ENCODE measurements around the gene L1CAM.

The L1CAM gene

DNA sequence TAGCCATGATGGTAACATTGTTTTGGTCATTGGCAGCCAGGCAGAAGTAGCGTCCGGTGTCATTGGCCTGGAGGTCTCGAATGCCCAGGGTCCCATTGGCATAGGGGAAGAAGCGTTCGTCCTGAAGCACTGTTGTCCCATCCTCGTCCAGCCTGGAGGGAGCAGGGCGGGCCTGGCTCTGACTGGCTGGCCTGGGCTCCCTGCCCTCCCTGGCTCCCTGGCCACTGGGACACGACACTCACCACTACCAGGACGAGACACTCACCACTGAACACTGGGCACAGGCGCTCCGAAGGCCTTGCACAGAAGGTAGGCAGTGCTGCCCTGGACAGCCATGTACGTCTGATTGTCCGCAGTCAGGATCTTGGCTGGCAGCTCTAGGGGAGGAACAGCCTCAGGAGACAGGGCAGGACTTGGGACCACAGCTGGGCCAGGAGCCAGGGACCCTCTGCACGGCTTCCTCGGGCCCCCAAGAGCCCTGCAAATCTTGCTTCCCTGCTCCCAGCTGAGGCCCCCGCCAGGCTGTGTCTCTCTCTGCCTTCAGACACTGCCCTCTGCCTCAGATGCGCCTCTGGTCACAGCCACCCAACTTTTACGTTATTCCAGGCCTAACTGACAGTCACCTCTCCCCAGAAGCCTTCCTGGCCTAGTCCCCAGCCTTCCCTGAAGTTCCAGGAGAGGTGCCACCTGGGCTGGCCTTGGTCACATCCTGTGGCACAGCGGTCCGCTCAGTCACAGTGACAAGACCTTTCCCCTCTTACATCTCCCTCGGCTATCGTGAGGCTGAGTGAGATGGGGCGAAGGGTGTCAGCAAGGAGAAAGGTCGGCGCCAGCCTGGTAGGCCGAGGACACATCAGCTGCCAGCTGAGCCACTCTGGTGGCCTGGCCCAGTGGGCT is 17.1 kb downstream of the L1CAM start:
- Mint-ChIP-seq H3K27ac (no peak overlapping the region), H3K36me3 (ENCODE audit: low read depth) (no peaks in the 10 kb centered on the region), H3K27me3 (no peaks in the 10 kb centered on the region), H3K9me3 (no peaks in the 10 kb centered on the region), H3K4me1 (ENCODE audit: low read depth) (no peaks in the 10 kb centered on the region), H3K4me3 (no peak overlapping the region)

DNA sequence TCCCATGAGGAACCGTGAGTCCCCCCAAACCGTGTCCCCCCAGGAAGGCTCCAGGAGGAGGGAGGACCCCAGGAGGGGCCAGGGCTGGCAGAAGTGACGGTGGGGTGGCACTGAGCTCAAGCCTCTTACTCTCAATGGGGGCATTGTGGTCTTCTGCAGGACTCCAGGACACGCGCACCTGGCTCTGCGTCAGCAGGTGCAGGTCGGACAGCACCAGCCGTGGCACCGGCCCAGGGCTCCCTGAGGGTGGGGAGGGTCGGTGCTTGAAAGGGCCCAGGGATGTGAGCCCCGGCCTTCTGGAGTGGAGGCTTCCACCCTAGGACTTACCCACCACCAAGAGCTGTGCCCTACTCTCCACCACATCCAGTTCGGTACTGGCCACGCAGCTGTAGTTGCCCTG is 18.3 kb downstream of the L1CAM start:
- Mint-ChIP-seq H3K27me3 (no peaks in the 10 kb centered on the region), H3K27ac (no peak overlapping the region), H3K36me3 (ENCODE audit: low read depth) (no peaks in the 10 kb centered on the region), H3K4me1 (ENCODE audit: low read depth) (no peaks in the 10 kb centered on the region), H3K4me3 (no peak overlapping the region), H3K9me3 (no peaks in the 10 kb centered on the region)

DNA sequence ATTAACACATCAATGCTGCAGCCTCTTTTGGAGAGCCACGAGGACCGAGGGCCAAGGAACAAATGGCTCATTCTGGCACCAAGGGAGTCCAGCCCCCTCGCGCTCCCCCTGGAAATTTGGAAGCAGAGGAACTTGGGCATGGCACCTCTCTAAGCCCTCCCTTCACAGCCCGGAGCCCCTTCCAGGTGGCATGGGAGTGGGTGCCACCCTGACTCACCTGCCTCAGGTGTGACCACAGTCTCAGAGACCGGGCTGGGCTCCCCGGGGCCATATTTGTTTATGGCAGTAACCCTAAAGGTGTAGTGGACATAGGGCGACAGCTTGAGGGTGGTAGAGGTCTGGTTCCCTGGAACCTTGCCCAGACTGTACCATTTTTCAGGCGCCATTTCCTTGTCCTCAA is 18.8 kb downstream of the L1CAM start:
- Mint-ChIP-seq H3K36me3 (ENCODE audit: low read depth) (no peaks in the 10 kb centered on the region), H3K27me3 (no peaks in the 10 kb centered on the region), H3K4me3 (no peak overlapping the region), H3K9me3 (no peaks in the 10 kb centered on the region), H3K27ac (no peak overlapping the region), H3K4me1 (ENCODE audit: low read depth) (no peaks in the 10 kb centered on the region)

DNA sequence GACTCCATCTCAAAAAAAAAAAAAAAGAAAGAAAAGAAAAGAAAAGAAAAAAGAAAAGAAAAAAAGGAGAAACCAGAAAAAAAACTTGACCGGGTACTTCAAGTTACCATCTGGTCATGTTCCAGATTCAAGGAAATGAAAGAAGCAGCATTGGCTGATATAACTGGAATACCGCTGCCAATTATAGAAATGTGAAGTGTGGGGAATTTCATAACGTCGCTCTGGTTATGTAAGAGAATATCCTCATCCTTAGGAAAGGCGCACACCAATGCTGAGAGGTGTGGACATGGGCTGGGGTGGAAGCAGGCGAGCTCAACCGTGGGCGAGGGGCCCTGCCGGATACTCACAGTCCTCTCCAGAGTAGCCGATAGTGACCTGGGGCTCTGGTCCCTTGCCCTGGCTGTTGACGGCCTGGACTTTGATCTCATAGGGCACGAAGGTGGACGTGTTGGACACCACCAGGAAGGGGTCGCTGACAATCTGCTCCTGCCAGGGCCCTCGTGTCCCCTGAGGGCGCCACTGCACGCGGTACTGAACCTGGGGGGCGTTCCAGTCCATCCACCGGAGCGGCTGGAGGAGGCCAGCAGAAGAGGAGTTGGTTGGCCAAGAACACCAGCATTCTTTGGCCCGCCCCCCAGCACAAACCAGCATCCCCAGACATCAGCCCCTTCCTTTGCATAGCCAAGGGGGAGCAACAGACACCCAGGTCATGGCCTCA is 19.5 kb downstream of the L1CAM start:
- H3K4me1 Mint-ChIP-seq (ENCODE audit: low read depth): no peaks in the 10 kb centered on the region

DNA sequence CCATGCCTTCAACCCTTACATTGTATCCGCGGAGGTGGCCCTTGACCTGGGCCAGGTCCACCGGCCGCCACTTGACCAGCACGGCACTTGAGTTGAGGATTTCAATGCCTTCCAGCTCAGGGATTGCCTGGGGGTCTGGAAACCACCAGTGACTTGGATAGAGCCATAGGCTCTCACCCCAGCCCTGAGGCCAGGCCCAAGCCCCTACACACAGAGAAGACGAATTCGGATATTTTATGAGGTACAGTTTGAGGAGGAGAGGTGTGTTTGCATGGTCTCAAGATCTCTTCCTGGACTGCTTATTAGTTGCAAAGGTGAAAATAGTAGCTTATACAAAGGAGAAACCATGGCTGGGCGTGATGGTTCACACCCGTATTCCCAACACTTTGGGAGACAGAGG is 20.3 kb downstream of the L1CAM start:
- H3K27me3 Mint-ChIP-seq: no peaks in the 10 kb centered on the region
- no peaks in the 10 kb centered on the region for H3K4me1 Mint-ChIP-seq (ENCODE audit: low read depth)
- no peaks in the 10 kb centered on the region for H3K36me3 Mint-ChIP-seq (ENCODE audit: low read depth)
- H3K9me3 Mint-ChIP-seq: no peaks in the 10 kb centered on the region
- no peak overlapping the region for H3K4me3 Mint-ChIP-seq
- H3K27ac Mint-ChIP-seq: no peak overlapping the region

More for the DNA sequence above, 19.5 kb downstream of the L1CAM start:
- Mint-ChIP-seq H3K27me3 (no peaks in the 10 kb centered on the region), H3K4me3 (no peak overlapping the region), H3K9me3 (no peaks in the 10 kb centered on the region), H3K27ac (no peak overlapping the region), H3K36me3 (ENCODE audit: low read depth) (no peaks in the 10 kb centered on the region)

DNA sequence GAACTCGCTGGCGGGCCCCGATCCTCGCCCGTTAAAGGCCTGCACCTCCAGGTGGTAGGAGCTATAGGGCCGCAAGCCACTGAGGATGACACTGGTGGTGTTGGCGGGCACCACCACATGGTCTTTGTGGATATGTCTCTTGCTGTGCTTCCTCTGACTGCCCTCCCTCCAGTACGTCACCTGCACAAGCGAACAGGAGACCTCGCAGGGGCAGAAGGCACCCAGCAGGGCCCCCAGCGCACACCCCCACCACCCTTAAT is 20.7 kb downstream of the L1CAM start:
- Mint-ChIP-seq H3K27ac (no peak overlapping the region), H3K4me1 (ENCODE audit: low read depth) (no peaks in the 10 kb centered on the region), H3K27me3 (no peaks in the 10 kb centered on the region), H3K36me3 (ENCODE audit: low read depth) (no peaks in the 10 kb centered on the region), H3K4me3 (no peak overlapping the region), H3K9me3 (no peaks in the 10 kb centered on the region)

DNA sequence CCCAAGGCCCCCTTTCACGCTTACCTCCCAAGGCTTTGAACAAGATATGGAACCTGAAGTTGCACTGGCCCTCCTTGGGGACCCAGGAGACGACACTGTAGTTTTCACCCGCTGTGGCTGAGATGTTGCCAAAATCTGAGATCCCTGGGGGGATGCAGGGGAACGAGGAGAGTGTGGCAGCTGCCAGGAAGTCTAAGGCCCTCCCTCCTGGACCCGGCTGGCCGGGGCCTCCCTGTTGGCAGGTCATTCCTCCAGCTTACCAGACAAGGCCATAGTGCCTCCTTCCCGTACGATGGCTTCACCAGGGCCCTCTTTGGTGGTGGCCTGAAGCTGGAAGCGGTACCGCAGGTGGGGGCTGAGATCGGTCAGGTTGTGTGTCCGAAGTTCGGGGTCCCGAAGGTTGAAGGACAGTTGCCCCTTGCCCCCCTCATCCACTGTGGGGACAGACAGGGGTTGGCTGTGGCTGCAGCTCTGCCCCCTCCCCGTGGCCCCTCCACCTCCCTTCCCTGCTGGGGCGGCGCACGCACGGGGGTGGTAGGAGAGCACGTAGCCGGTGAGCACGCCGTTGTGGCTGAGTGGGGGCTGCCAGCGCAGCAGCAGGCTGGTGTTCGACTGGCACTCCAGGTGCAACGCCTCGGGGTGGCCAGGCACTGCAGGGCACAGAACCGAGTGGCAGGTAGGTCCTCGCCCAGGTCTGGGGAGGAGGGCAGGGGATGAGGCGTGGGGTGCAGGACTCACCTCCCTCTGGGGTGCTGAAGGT is 21.2 kb downstream of the L1CAM start:
- Mint-ChIP-seq H3K4me3 (no peak overlapping the region), H3K36me3 (ENCODE audit: low read depth) (no peaks in the 10 kb centered on the region), H3K27me3 (no peaks in the 10 kb centered on the region), H3K4me1 (ENCODE audit: low read depth) (no peaks in the 10 kb centered on the region), H3K9me3 (no peaks in the 10 kb centered on the region), H3K27ac (no peak overlapping the region)

DNA sequence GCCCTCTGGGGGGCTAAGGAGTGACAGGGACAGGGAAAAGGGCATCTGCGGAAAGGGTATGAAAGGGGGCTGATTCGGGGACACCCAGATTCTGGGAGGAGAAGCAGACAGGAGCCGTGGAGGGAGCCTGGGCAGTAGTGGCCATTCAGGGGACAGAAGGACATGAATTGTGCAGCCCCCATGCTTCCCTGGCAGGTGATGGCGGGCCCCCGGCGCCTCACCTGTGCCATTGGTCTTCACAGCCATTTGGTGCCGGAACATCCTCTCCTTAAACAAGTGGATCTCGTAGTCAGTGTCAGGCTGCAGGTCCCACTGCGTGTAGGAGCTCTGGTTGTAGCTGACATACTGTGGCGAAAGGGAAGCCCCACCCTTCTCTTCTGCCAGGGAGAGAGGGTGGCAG is 21.9 kb downstream of the L1CAM start:
- no peaks in the 10 kb centered on the region for H3K36me3 Mint-ChIP-seq (ENCODE audit: low read depth)

DNA sequence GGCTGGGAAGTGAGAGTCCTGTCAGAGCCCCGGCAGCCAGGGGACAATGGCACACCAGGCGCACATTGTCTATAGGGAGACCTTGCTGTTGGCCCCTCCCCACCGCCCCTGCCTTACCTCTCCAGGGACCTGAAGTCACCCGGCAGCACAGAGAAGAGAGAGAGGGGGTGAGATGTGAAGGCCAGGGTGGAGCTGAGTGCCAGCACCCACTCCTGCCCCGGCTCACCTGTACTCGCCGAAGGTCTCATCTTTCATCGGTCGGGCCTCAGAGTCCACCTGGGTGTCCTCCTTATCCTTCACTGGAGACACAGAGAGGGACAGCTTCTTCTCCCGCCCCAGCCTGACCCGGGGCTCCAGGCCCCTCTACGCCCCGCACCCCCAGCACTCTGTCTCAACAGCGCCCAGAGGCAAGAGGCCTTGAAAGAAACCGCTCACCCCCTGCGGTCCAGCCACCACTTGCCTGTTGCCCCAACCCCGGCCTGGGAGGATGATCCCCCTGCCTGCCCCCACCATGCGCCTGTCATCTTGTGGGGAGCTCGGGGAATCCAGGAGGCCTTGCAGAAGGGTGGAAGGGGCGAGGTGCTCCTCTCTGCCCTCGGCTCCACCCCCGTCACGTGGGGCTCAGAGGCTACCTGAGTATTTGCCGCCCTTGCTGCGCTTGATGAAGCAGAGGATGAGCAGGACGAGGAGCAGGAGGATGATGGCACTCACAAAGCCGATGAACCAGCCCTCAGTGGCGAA is 22.6 kb downstream of the L1CAM start:
- no peaks in the 10 kb centered on the region for H3K27me3 Mint-ChIP-seq
- no peak overlapping the region for H3K27ac Mint-ChIP-seq
- H3K9me3 Mint-ChIP-seq: no peaks in the 10 kb centered on the region
- H3K4me1 Mint-ChIP-seq (ENCODE audit: low read depth): no peaks in the 10 kb centered on the region
- no peaks in the 10 kb centered on the region for H3K36me3 Mint-ChIP-seq (ENCODE audit: low read depth)
- H3K4me3 Mint-ChIP-seq: no peak overlapping the region

More for the DNA sequence above, 21.9 kb downstream of the L1CAM start:
- Mint-ChIP-seq H3K9me3 (no peaks in the 10 kb centered on the region), H3K4me3 (no peak overlapping the region), H3K27ac (no peak overlapping the region), H3K4me1 (ENCODE audit: low read depth) (no peaks in the 10 kb centered on the region), H3K27me3 (no peaks in the 10 kb centered on the region)

DNA sequence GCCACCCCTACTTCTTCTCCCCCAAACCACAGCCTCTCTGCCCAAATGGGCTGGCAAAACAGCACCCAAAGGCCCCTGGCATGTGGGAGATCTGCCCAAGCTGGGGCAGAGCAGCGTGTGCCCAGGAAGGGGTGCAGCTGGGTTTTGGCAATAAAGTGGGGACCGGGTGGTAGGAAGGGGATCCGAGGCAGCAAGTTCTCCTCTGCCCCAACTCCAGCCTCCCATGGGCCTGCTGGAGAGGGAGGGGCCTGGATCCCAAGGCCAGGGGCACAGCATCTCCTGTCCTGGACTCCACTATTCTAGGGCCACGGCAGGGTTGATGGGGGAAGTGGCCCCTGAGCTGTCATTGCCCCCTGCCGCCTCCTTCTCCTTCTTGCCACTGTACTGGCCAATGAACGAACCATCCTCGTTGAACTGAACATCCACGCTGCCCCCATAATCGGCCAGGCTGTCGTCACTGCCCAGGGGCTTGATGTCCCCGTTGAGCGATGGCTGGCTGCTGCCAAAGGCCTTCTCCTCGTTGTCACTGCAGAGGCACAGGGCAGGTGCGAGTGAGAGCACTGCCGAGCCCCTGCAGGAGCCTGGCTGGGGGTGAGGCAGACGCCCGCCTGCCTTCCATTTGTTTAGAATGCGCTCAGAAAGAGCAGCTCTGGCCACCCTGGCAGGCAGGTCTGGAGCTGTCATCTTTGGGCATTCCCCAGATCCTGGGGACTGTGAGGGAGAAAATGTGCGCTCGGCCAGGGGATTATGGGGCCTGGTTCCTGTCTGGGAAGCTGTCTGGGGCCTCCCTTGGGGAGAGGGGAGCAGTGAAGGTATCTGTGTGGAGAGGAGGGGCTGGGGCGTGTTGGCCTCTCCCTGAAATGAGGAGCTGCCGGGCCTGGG is 23.4 kb downstream of the L1CAM start:
- no peaks in the 10 kb centered on the region for H3K36me3 Mint-ChIP-seq (ENCODE audit: low read depth)
- H3K27me3 Mint-ChIP-seq: no peaks in the 10 kb centered on the region
- H3K4me3 Mint-ChIP-seq: no peak overlapping the region
- H3K4me1 Mint-ChIP-seq (ENCODE audit: low read depth): no peaks in the 10 kb centered on the region
- no peak overlapping the region for H3K27ac Mint-ChIP-seq
- H3K9me3 Mint-ChIP-seq: no peaks in the 10 kb centered on the region

DNA sequence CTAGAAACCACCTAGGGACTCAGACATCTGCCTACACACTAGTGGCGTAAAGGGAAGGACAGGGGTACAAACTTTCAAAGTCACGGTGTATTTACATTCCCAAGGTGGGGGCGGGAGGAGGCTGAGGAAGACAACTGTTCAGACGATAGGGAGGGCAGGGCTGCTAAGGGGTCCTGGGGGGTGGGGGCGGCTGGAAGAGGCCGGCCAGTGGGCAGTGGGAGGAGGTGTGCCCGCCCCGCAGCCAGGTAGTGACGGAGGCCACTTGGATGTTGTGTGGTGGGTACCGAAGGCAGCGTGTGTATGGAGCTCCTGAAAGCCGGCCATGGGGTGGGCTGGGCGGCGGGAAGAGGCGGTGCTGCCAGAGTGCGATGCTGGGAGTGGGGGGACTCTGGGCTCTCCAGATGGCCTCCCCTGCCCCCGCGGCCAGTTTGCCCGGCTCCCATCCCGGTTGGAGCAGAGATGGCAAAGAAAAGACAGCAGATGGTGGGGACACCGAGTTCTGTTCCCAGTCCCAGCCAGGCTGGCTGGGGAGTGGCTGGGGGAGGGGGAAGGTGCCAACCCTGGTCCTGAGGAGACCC is 24.2 kb downstream of the L1CAM start:
- H3K4me1 Mint-ChIP-seq (ENCODE audit: low read depth): peaks cover 7% of the 10 kb centered on the region
- H3K27me3 Mint-ChIP-seq: no peaks in the 10 kb centered on the region
- no peaks in the 10 kb centered on the region for H3K36me3 Mint-ChIP-seq (ENCODE audit: low read depth)
- no peak overlapping the region for H3K27ac Mint-ChIP-seq
- no peak overlapping the region for H3K4me3 Mint-ChIP-seq
- H3K9me3 Mint-ChIP-seq: no peaks in the 10 kb centered on the region

DNA sequence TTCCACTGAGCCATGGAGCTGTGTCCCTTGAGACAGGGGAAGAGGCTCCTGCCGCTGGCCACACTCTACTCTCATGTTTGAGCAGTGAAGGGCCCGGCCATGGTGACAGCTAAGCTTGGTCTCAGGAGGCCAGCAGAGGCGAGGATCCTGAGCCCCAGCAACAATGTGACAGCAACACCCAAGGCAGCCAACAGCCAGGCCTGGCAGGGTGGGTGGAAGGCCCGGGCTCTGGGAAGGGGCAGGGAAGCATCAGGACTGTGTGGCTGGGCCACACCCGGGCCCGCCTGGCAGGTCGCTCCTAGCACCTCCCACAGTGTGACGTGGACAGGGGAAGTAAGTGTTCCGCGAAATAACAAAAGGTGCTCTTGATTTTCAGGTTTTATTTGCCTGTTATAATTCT is 24.8 kb downstream of the L1CAM start:
- H3K4me3 Mint-ChIP-seq: no peak overlapping the region
- H3K4me1 Mint-ChIP-seq (ENCODE audit: low read depth): peaks cover 8% of the 10 kb centered on the region
- no peaks in the 10 kb centered on the region for H3K9me3 Mint-ChIP-seq
- no peaks in the 10 kb centered on the region for H3K36me3 Mint-ChIP-seq (ENCODE audit: low read depth)
- no peak overlapping the region for H3K27ac Mint-ChIP-seq
- no peaks in the 10 kb centered on the region for H3K27me3 Mint-ChIP-seq

DNA sequence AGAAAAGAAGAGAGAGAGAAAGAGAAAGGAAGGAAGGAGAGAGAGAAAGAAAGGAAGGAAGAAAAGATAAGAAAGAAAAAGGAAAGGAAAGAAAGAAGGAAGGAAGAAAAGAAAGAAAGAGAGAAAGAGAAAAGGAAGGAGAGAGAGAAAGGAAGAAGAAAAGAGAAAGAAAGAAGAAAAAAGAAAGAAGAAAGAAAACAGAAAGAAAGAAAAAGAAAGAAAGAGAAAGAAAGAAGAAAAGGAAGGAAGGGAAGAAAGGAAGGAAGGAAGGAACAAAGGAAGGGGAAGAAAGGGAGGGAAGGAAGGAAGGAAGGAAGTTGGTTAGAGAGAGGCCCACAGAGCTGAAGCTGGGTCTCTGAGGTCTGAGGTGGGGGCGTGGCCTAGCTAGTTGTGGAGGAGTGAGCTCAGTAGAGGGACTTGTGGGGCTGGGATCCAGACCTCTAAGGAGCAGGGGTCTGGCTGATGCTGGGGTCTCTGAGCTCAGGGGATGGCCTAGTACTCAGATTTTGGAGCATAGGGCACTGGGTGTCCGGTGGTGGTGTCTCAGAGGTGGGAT is 28.5 kb downstream of the L1CAM start:
- Mint-ChIP-seq H3K27me3 (no peaks in the 10 kb centered on the region), H3K4me3 (no peak overlapping the region), H3K4me1 (ENCODE audit: low read depth) (peaks cover 8% of the 10 kb centered on the region), H3K27ac (no peak overlapping the region), H3K9me3 (no peaks in the 10 kb centered on the region), H3K36me3 (ENCODE audit: low read depth) (no peaks in the 10 kb centered on the region)

All from stimulated activated naive CD8-positive, alpha-beta T cell treated with anti-CD3 and anti-CD28 coated beads, Interleukin-15, Interleukin-2, amounts not matched to agents 100 ng/mL and 50 ng/mL, for 24 hours (primary cell).